H9 (cell line): ENCODE results near the gene MYLK. TPM values are rescaled to one million over a fixed set of nuclear protein-coding genes. Genes with fewer than 3 reads are reported as not detected.

Source experiments
- DNase-seq: peaks from one replicate; pipeline ENCODE4 v3.0.0-alpha.2; 2017
- H2AFZ ChIP-seq: one replicate; pipeline ENCODE4 v1.6.1; 2013; ENCODE audit warnings: mild to moderate bottlenecking, low read length, control low read depth, moderate library complexity
- H2AK5ac ChIP-seq: 2 replicates; pipeline ENCODE4 v1.6.1; 2013; ENCODE audit warnings: low read length, control low read depth, mixed read lengths; ENCODE audit not compliant: insufficient read length
- H2BK120ac ChIP-seq: one replicate; pipeline ENCODE4 v1.6.1; 2013; ENCODE audit warnings: low read depth, mild to moderate bottlenecking, low read length, control low read depth, inconsistent platforms; ENCODE audit not compliant: poor library complexity, severe bottlenecking
- H2BK12ac ChIP-seq: 2 replicates; pipeline ENCODE4 v1.6.1; 2013; ENCODE audit warnings: low read length, control low read depth, mixed read lengths, low read depth; ENCODE audit not compliant: insufficient read length
- H2BK15ac ChIP-seq: 2 replicates; pipeline ENCODE4 v1.6.1; 2013; ENCODE audit warnings: low read depth, low read length, control low read depth
- H2BK20ac ChIP-seq: one replicate; pipeline ENCODE4 v1.6.1; 2013; ENCODE audit warnings: low read depth, mild to moderate bottlenecking, low read length, control low read depth, inconsistent platforms; ENCODE audit not compliant: poor library complexity, severe bottlenecking
- H2BK5ac ChIP-seq: 2 replicates; pipeline ENCODE4 v1.6.1; 2013; ENCODE audit warnings: low read length, control low read depth, mixed read lengths; ENCODE audit not compliant: insufficient read length
- H3K14ac ChIP-seq: 2 replicates; pipeline ENCODE4 v1.6.1; 2013; ENCODE audit warnings: low read length, control low read depth; ENCODE audit not compliant: insufficient read depth
- H3K18ac ChIP-seq: 2 replicates; pipeline ENCODE4 v1.6.1; 2013; ENCODE audit warnings: low read depth, mild to moderate bottlenecking, mixed read lengths, low read length, control low read depth; ENCODE audit not compliant: insufficient read length
- H3K23ac ChIP-seq: 2 replicates; pipeline ENCODE4 v1.6.1; 2013; ENCODE audit warnings: low read length, control low read depth, mixed read lengths, low read depth; ENCODE audit not compliant: insufficient read length
- H3K23me2 ChIP-seq: 2 replicates; pipeline ENCODE4 v1.6.1; 2013; ENCODE audit warnings: low read depth, mild to moderate bottlenecking, mixed read lengths, low read length, control low read depth; ENCODE audit not compliant: insufficient read length, poor library complexity, severe bottlenecking
- H3K27ac ChIP-seq: 2 replicates; pipeline ENCODE4 v1.5.1; 2013; ENCODE audit warnings: low read length, control low read depth, mixed read lengths, low read depth; ENCODE audit not compliant: insufficient read length
- H3K27me3 ChIP-seq: 2 replicates; pipeline ENCODE4 v1.6.1; 2013; ENCODE audit warnings: low read length, control low read depth, inconsistent platforms; ENCODE audit not compliant: insufficient read depth
- H3K4ac ChIP-seq: 2 replicates; pipeline ENCODE4 v1.6.1; 2013; ENCODE audit warnings: low read depth, mild to moderate bottlenecking, control low read depth, inconsistent platforms, low read length, moderate library complexity
- H3K4me1 ChIP-seq: 2 replicates; pipeline ENCODE4 v1.6.1; 2013; ENCODE audit warnings: low read length, control low read depth, inconsistent platforms; ENCODE audit not compliant: insufficient read depth
- H3K4me2 ChIP-seq: 2 replicates; pipeline ENCODE4 v1.6.1; 2013; ENCODE audit warnings: low read length, control low read depth, mixed read lengths; ENCODE audit not compliant: insufficient read length, insufficient read depth
- H3K56ac ChIP-seq: 2 replicates; pipeline ENCODE4 v1.6.1; 2013; ENCODE audit warnings: low read depth, mild to moderate bottlenecking, mixed read lengths, low read length, control low read depth; ENCODE audit not compliant: insufficient read length
- H3K79me1 ChIP-seq: 2 replicates; pipeline ENCODE4 v1.6.1; 2013; ENCODE audit warnings: low read depth, mild to moderate bottlenecking, moderate library complexity, low read length, control low read depth, inconsistent platforms; ENCODE audit not compliant: insufficient read depth, poor library complexity, severe bottlenecking
- H3K79me2 ChIP-seq: 2 replicates; pipeline ENCODE4 v1.6.1; 2013; ENCODE audit warnings: low read length, control low read depth, inconsistent platforms; ENCODE audit not compliant: insufficient read depth
- H3K9ac ChIP-seq: 2 replicates; pipeline ENCODE4 v1.6.1; 2013; ENCODE audit warnings: low read length, control low read depth, mixed read lengths; ENCODE audit not compliant: insufficient read length; ENCODE audit errors: extremely low read depth
- H3K9me3 ChIP-seq: one replicate; pipeline ENCODE4 v1.6.1; 2013; ENCODE audit warnings: low read depth, low read length, inconsistent platforms; ENCODE audit not compliant: control insufficient read depth
- H3T11ph ChIP-seq: one replicate; pipeline ENCODE4 v1.6.1; 2013; ENCODE audit warnings: mild to moderate bottlenecking, low read length, control low read depth, inconsistent platforms
- H4K20me1 ChIP-seq: one replicate; pipeline ENCODE4 v1.6.1; 2013; ENCODE audit not compliant: control insufficient read depth, insufficient read length, insufficient read depth
- H4K5ac ChIP-seq: 2 replicates; pipeline ENCODE4 v1.6.1; 2013; ENCODE audit warnings: low read depth, mild to moderate bottlenecking, mixed read lengths, low read length, control low read depth; ENCODE audit not compliant: insufficient read length
- H4K8ac ChIP-seq: replicated peaks from 2 replicates; pipeline ENCODE4 v1.6.1; 2013; ENCODE audit warnings: low read length, control low read depth, mixed read lengths, low read depth; ENCODE audit not compliant: insufficient read length
- H4K91ac ChIP-seq: 2 replicates; pipeline ENCODE4 v1.6.1; 2013; ENCODE audit warnings: low read depth, mild to moderate bottlenecking, moderate library complexity, mixed read lengths, low read length, control low read depth; ENCODE audit not compliant: insufficient read length
- H3K27ac Mint-ChIP-seq, 3 experiments: 2 replicates in 2 of 3; 3 replicates in 1 of 3; pipeline ENCODE4 v1.8.0; 2020 to 2021; ENCODE audit warnings: mixed read lengths in 3 of 3, mild to moderate bottlenecking in 1 of 3, moderate library complexity in 1 of 3
- H3K27me3 Mint-ChIP-seq: 2 replicates; pipeline ENCODE4 v1.8.0; 2021; ENCODE audit warnings: low read depth, mild to moderate bottlenecking, moderate library complexity, mixed read lengths
- H3K36me3 Mint-ChIP-seq, 3 experiments: 2 replicates in 2 of 3; 3 replicates in 1 of 3; pipeline ENCODE4 v1.8.0; 2020 to 2021; ENCODE audit warnings: low read depth in 3 of 3, mixed read lengths in 3 of 3; ENCODE audit not compliant: insufficient read depth in 1 of 3
- H3K4me1 Mint-ChIP-seq, 2 experiments: 2 replicates each; pipeline ENCODE4 v1.8.0; 2020; ENCODE audit warnings: mixed read lengths in 2 of 2
- H3K4me3 Mint-ChIP-seq, 2 experiments: 2 replicates in 1 of 2; 3 replicates in 1 of 2; pipeline ENCODE4 v1.8.0; 2020 to 2021; ENCODE audit warnings: mild to moderate bottlenecking in 2 of 2, mixed read lengths in 2 of 2, moderate library complexity in 1 of 2
- H3K9me3 Mint-ChIP-seq, 2 experiments: 2 replicates in 1 of 2; 3 replicates in 1 of 2; pipeline ENCODE4 v1.8.0; 2020; ENCODE audit warnings: mild to moderate bottlenecking in 2 of 2, mixed read lengths in 2 of 2, moderate library complexity in 1 of 2
- WGBS: extraction: QIAGEN DNeasy Blood & Tissue Kit; methylation state at CpG from one replicate; pipeline ENCODE4 v1.1.7; 2013; ENCODE audit warnings: missing lambda C conversion rate, low lambda C conversion rate, mixed read lengths; ENCODE audit not compliant: insufficient read length; ENCODE audit errors: extremely low coverage; 5-methylcytosine and 5-hydroxymethylcytosine counted together
- total RNA-seq: library from RNA; stranded (reverse); gene quantifications from 2 replicates; pipeline ENCODE4 v1.2.1, GENCODE V29; 2021
- TF ChIP-seq, protein P1 (sequence below): fragments of 200-600 bp; sonication (generic); conservative IDR thresholded peaks from 3 replicates; pipeline ENCODE4 v1.8.0; 2021; ENCODE audit warnings: antibody characterized with exemption, mild to moderate bottlenecking

Gene MYLK
- total RNA-seq, 1 experiment from 2014 or later = 10.1 TPM

DNA sequence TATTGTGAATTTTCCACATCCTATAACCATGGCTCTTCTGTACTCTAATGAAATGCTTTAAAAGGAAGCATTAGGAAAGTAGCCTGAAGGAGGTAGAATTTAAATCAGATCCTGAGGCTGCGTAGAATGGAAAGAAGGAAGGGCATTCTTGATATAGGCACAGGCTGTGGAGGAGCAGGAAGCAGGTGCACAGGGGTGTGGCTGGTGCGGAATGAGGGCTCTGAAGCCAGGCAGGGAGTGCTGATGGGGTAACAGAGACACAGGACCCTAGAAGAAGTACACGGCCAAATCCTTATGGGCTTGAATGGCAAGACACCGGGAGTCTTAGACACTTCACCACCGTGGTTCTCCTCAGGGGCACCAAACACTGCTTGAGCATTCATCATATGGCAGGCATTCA is 97.0 kb downstream of the MYLK start:
- Mint-ChIP-seq H3K4me1 (peaks cover 0 to 4% of the 10 kb centered on the region in 2 experiments; a peak in 2 of 4 replicates), H3K4me3 (no peak overlapping the region), H3K27me3 (no peaks in the 10 kb centered on the region), H3K36me3 (peaks cover 0 to 3% (median 0%) of the 10 kb centered on the region in 3 experiments; a peak in 3 of 7 replicates), H3K9me3 (no peaks in the 10 kb centered on the region), H3K27ac (no peak overlapping the region)
- no peak overlapping the region for H3K18ac ChIP-seq
- no peak overlapping the region for H3K23ac ChIP-seq
- TF ChIP-seq, protein P1, sequence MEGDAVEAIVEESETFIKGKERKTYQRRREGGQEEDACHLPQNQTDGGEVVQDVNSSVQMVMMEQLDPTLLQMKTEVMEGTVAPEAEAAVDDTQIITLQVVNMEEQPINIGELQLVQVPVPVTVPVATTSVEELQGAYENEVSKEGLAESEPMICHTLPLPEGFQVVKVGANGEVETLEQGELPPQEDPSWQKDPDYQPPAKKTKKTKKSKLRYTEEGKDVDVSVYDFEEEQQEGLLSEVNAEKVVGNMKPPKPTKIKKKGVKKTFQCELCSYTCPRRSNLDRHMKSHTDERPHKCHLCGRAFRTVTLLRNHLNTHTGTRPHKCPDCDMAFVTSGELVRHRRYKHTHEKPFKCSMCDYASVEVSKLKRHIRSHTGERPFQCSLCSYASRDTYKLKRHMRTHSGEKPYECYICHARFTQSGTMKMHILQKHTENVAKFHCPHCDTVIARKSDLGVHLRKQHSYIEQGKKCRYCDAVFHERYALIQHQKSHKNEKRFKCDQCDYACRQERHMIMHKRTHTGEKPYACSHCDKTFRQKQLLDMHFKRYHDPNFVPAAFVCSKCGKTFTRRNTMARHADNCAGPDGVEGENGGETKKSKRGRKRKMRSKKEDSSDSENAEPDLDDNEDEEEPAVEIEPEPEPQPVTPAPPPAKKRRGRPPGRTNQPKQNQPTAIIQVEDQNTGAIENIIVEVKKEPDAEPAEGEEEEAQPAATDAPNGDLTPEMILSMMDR = no peak
- no peak overlapping the region for H2BK12ac ChIP-seq
- no peak overlapping the region for H4K8ac ChIP-seq
- H3T11ph ChIP-seq = no peak overlapping the region
- no peaks in the 10 kb centered on the region; the same call in 1 of the 2 replicates for H3K4me1 ChIP-seq
- H4K5ac ChIP-seq = no peak overlapping the region
- no peak overlapping the region for H2BK120ac ChIP-seq
- H3K27ac ChIP-seq = no peak overlapping the region
- H3K14ac ChIP-seq = no peak overlapping the region
- DNase-seq = no peak
- H3K56ac ChIP-seq = no peak overlapping the region
- no peaks in the 10 kb centered on the region for H3K27me3 ChIP-seq
- no peak overlapping the region for H2BK20ac ChIP-seq
- H2BK5ac ChIP-seq = no peak overlapping the region
- no peak overlapping the region for H3K9ac ChIP-seq
- no CpG with 5 or more reads among the region's 5 CpGs for WGBS
- no peaks in the 10 kb centered on the region for H3K79me2 ChIP-seq
- H3K23me2 ChIP-seq = no peaks in the 10 kb centered on the region
- no peaks in the 10 kb centered on the region for H3K79me1 ChIP-seq
- no peaks in the 10 kb centered on the region for H3K9me3 ChIP-seq
- no peak overlapping the region for H3K4ac ChIP-seq
- no peak overlapping the region for H3K4me2 ChIP-seq
- no peak overlapping the region for H2BK15ac ChIP-seq
- H4K91ac ChIP-seq = no peak overlapping the region
- H2AK5ac ChIP-seq = no peak overlapping the region
- no peaks in the 10 kb centered on the region for H4K20me1 ChIP-seq
- H2AFZ ChIP-seq = no peak overlapping the region
